K562 (cell line): ENCODE results near the gene C2orf42. TPM values are rescaled to one million over a fixed set of nuclear protein-coding genes. Genes with fewer than 3 reads are reported as not detected.

Experiments
- CLOCK ChIP-seq: fragments of 250-450 bp; sonication (Bioruptor Pico); IDR thresholded peaks from 2 replicates; pipeline ENCODE4 v1.4.0; 2020; ENCODE audit warnings: mild to moderate bottlenecking, moderate library complexity, borderline replicate concordance
- CTBP1 ChIP-seq: fragments of 450-650 bp; IDR thresholded peaks from 2 replicates; pipeline ENCODE4 v1.6.1; 2016; ENCODE audit warnings: borderline replicate concordance
- GABPA ChIP-seq: fragments of 200-800 bp; sonication (Bioruptor generic); conservative IDR thresholded peaks from 2 replicates; pipeline ENCODE4 v1.6.1; 2016; ENCODE audit warnings: low read depth, missing genetic modification characterization, missing compliant biosample characterization
- GATAD2B ChIP-seq: fragments of 450-650 bp; IDR thresholded peaks from 2 replicates; pipeline ENCODE4 v1.6.1; 2017; ENCODE audit warnings: mild to moderate bottlenecking, borderline replicate concordance
- HMGN3 ChIP-seq: IDR thresholded peaks from 2 replicates; pipeline ENCODE4 v1.6.1; 2011; ENCODE audit warnings: borderline replicate concordance, low read depth, mild to moderate bottlenecking, mixed read lengths, low read length; ENCODE audit not compliant: insufficient read length; ENCODE audit errors: extremely low read depth
- JUNB ChIP-seq: fragments of 450-650 bp; formaldehyde crosslinking; conservative IDR thresholded peaks from 2 replicates; pipeline ENCODE4 v1.4.0; 2020; ENCODE audit warnings: mild to moderate bottlenecking
- LEF1 ChIP-seq: fragments of 450-650 bp; IDR thresholded peaks from 2 replicates; pipeline ENCODE4 v1.6.1; 2016; ENCODE audit warnings: mild to moderate bottlenecking
- MAFG ChIP-seq: fragments of 450-650 bp; conservative IDR thresholded peaks from 2 replicates; pipeline ENCODE4 v1.6.1; 2016; ENCODE audit warnings: missing genetic modification characterization, missing compliant biosample characterization
- RBM17 ChIP-seq: fragments of 200-400 bp; formaldehyde crosslinking; IDR thresholded peaks from 2 replicates; pipeline ENCODE4 v1.6.1; 2017; ENCODE audit warnings: low read depth, mild to moderate bottlenecking, low read length, borderline replicate concordance
- SMC3 ChIP-seq: conservative IDR thresholded peaks from 2 replicates; pipeline ENCODE4 v1.6.1; 2011; ENCODE audit warnings: low read depth, low read length, improper control_type of control experiment; ENCODE audit not compliant: insufficient read depth
- ZBTB8A ChIP-seq: fragments of 450-650 bp; IDR thresholded peaks from 2 replicates; pipeline ENCODE4 v1.6.1; 2018; ENCODE audit warnings: mild to moderate bottlenecking, moderate library complexity; ENCODE audit not compliant: partially characterized antibody
- ZKSCAN3 ChIP-seq: fragments of 250-450 bp; sonication (Bioruptor Pico); IDR thresholded peaks from 2 replicates; pipeline ENCODE4 v1.4.0; 2020
- ZKSCAN8 ChIP-seq: fragments of 200-800 bp; sonication (Bioruptor generic); IDR thresholded peaks from 2 replicates; pipeline ENCODE4 v1.6.1; 2016; ENCODE audit warnings: missing genetic modification characterization, missing compliant biosample characterization
- ZNF655 ChIP-seq: fragments of 250-450 bp; sonication (Bioruptor Pico); IDR thresholded peaks from 2 replicates; pipeline ENCODE4 v1.5.0; 2021
- polyA plus RNA-seq, 8 experiments: library from polyadenylated mRNA; depleted of rRNA in 4 of 8; stranded (reverse) in 5 of 8; unstranded in 3 of 8; fragments of >200 nt; fragmentation: Nextera tagmentation in 2 of 8; fragmentation: Illumina TruSeq in 1 of 8; extraction: Ambion mirVana in 2 of 8; extraction: Trizol in 1 of 8; gene quantifications; 2 replicates each; pipeline versions ENCODE4 v1.2.1 to v1.2.3, GENCODE V29; 2011 to 2014; ENCODE audit warnings: inconsistent platforms in 1 of 8, missing spikeins in 1 of 8
- total RNA-seq, 7 experiments: library from RNA; depleted of rRNA in 6 of 7; stranded (reverse); fragments of >200 nt in 6 of 7; fragmentation: Illumina TruSeq in 2 of 7; extraction: Trizol in 2 of 7; gene quantifications; 2 replicates each; pipeline versions ENCODE4 v1.2.1 to v1.2.3, GENCODE V29; 2011 to 2021; ENCODE audit warnings: low replicate concordance in 1 of 7
- TF ChIP-seq, protein P1 (sequence below): fragments of 250-450 bp; sonication (Bioruptor Pico); IDR thresholded peaks from 2 replicates; pipeline ENCODE4 v1.8.0; 2021; ENCODE audit warnings: borderline replicate concordance, mild to moderate bottlenecking, moderate library complexity; ENCODE audit not compliant: poor library complexity, severe bottlenecking
- TF ChIP-seq, protein P2 (sequence below): fragments of 250-450 bp; sonication (Bioruptor Pico); IDR thresholded peaks from 2 replicates; pipeline ENCODE4 v1.8.0; 2022; ENCODE audit warnings: moderate library complexity, mild to moderate bottlenecking, inconsistent platforms
- TF ChIP-seq, protein P3 (sequence below): fragments of 450-650 bp; formaldehyde crosslinking; IDR thresholded peaks from 2 replicates; pipeline ENCODE4 v1.4.0; 2022; ENCODE audit warnings: missing genetic modification characterization
- TF ChIP-seq, protein P4 (sequence below), 2 experiments: fragments of 450-650 bp in 1 of 2; IDR thresholded peaks; 2 replicates each; pipeline ENCODE4 v1.6.1; 2011 to 2017; ENCODE audit warnings: low read depth in 2 of 2, antibody characterized with exemption in 1 of 2, borderline replicate concordance in 1 of 2, low read length in 1 of 2, mild to moderate bottlenecking in 1 of 2, mixed read lengths in 1 of 2; ENCODE audit not compliant: control insufficient read depth in 1 of 2

C2orf42 gene
- total and polyA plus RNA-seq, 9 of the 15 experiments (the other 6 are each of a cell fraction or from before 2014, with no cell fraction given): 4.6 to 10.9 (median 7.5) TPM

DNA sequence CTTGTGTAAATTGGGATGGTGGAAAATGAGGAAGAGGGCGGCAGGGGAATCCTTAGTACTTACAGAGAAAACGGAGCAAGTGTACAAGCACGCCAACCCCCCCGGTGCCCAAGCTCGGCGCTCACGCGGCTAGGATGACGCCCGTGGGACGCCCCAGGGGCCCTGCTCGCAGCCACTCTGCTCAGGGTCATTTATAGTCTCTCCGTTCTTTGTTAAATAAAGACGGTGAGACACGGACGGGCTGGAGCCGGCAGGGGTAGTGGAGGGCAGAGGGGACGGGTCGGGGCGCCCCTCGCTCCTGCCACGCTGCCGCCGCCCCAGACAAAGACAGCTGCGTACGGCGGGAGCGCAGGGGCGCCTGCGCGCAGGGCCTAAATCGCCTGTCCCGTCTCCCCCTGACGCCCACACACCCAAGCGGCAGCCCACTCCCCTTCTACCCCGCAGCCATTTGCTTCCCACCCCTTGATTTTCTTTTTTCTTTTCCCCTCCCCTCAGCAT lies 65.8 kb downstream of the C2orf42 start (continued):
- TF ChIP-seq, protein P1, sequence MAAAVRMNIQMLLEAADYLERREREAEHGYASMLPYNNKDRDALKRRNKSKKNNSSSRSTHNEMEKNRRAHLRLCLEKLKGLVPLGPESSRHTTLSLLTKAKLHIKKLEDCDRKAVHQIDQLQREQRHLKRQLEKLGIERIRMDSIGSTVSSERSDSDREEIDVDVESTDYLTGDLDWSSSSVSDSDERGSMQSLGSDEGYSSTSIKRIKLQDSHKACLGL (CRISPR knock-in tag): no peak
- TF ChIP-seq GATAD2B (peak; percentile 34), JUNB (CRISPR knock-in tag) (no peak), ZKSCAN8 (CRISPR knock-in tag) (no peak), ZNF655 (CRISPR knock-in tag) (no peak), HMGN3 (peak; percentile 25), SMC3 (no peak), CTBP1 (no peak), ZBTB8A (no peak), CLOCK (CRISPR knock-in tag) (no peak), ZKSCAN3 (CRISPR knock-in tag) (no peak), LEF1 (no peak), MAFG (tag) (no peak), RBM17 (no peak), GABPA (tag) (no peak)
- TF ChIP-seq, protein P2, sequence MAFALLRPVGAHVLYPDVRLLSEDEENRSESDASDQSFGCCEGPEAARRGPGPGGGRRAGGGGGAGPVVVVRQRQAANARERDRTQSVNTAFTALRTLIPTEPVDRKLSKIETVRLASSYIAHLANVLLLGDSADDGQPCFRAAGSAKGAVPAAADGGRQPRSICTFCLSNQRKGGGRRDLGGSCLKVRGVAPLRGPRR (CRISPR knock-in tag): peak; percentile 66; the same call in 1 of the 2 replicates
- TF ChIP-seq, protein P3, sequence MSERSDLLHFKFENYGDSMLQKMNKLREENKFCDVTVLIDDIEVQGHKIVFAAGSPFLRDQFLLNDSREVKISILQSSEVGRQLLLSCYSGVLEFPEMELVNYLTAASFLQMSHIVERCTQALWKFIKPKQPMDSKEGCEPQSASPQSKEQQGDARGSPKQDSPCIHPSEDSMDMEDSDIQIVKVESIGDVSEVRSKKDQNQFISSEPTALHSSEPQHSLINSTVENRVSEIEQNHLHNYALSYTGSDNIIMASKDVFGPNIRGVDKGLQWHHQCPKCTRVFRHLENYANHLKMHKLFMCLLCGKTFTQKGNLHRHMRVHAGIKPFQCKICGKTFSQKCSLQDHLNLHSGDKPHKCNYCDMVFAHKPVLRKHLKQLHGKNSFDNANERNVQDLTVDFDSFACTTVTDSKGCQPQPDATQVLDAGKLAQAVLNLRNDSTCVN: no peak
- TF ChIP-seq, protein P4, sequence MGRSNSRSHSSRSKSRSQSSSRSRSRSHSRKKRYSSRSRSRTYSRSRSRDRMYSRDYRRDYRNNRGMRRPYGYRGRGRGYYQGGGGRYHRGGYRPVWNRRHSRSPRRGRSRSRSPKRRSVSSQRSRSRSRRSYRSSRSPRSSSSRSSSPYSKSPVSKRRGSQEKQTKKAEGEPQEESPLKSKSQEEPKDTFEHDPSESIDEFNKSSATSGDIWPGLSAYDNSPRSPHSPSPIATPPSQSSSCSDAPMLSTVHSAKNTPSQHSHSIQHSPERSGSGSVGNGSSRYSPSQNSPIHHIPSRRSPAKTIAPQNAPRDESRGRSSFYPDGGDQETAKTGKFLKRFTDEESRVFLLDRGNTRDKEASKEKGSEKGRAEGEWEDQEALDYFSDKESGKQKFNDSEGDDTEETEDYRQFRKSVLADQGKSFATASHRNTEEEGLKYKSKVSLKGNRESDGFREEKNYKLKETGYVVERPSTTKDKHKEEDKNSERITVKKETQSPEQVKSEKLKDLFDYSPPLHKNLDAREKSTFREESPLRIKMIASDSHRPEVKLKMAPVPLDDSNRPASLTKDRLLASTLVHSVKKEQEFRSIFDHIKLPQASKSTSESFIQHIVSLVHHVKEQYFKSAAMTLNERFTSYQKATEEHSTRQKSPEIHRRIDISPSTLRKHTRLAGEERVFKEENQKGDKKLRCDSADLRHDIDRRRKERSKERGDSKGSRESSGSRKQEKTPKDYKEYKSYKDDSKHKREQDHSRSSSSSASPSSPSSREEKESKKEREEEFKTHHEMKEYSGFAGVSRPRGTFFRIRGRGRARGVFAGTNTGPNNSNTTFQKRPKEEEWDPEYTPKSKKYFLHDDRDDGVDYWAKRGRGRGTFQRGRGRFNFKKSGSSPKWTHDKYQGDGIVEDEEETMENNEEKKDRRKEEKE (IDR thresholded peaks at IDR 0.05; ENCODE audit: borderline replicate concordance in 1 of 2, control insufficient read depth in 1 of 2, low read depth in 2 of 2, low read length in 1 of 2): no peak
